SK-N-SH (cell line): ENCODE data around the gene VASN. TPM values are rescaled to one million over a fixed set of nuclear protein-coding genes. Genes with fewer than 3 reads are reported as not detected.

Experiments
- CTCF ChIA-PET: fragments of 300-600, 350-600 bp; formaldehyde crosslinking; extraction: SDS; loops from one replicate; lab custom pipeline; 2021; lab: Yijun Ruan, JAX
- POLR2A ChIA-PET: fragments of 350-600 bp; sonication (Branson Sonifier 250); formaldehyde crosslinking; extraction: SDS; loops from one replicate; lab custom pipeline; 2020; ENCODE audit warnings: antibody characterized with exemption, inconsistent platforms; lab: Yijun Ruan, JAX
- DNase-seq: peaks from one replicate; pipeline ENCODE4 v3.0.0; 2012
- H2AFZ ChIP-seq: fragments of 200-600 bp; sonication (generic); 2 replicates; pipeline ENCODE4 v1.8.1; 2016; ENCODE audit warnings: antibody characterized with exemption, mild to moderate bottlenecking, low read depth
- H3F3A ChIP-seq: fragments of 200-600 bp; sonication (generic); replicated peaks from 2 replicates; pipeline ENCODE3; 2016; ENCODE audit warnings: antibody characterized with exemption, mild to moderate bottlenecking; ENCODE audit not compliant: insufficient read depth
- H3K27ac ChIP-seq, 2 experiments: fragments of 200-500 bp in 1 of 2; fragments of 200-600 bp in 1 of 2; sonication (Bioruptor generic) in 1 of 2; sonication (generic), shearing (Covaris generic) in 1 of 2; 2 replicates each; pipeline versions ENCODE4 v1.5.1 to v1.6.1; 2014 to 2016; ENCODE audit warnings: low read depth in 2 of 2, inconsistent platforms in 1 of 2, low read length in 1 of 2, mild to moderate bottlenecking in 1 of 2, mixed read lengths in 1 of 2
- H3K27me3 ChIP-seq: fragments of 200-600 bp; sonication (generic), shearing (Covaris generic); 2 replicates; pipeline ENCODE4 v1.6.1; 2016; ENCODE audit warnings: mixed run types; ENCODE audit not compliant: insufficient read depth
- H3K36me3 ChIP-seq, 2 experiments: fragments of 200-500 bp in 1 of 2; fragments of 200-600 bp in 1 of 2; sonication (Bioruptor generic) in 1 of 2; sonication (generic) in 1 of 2; replicated peaks in 1 of 2; 2 replicates each; pipeline versions ENCODE3 to v1.5.1; 2014 to 2016; ENCODE audit warnings: low read length in 1 of 2, mild to moderate bottlenecking in 1 of 2; ENCODE audit not compliant: insufficient read depth in 2 of 2, control insufficient read depth in 1 of 2
- H3K4me1 ChIP-seq, 2 experiments: fragments of 200-500 bp in 1 of 2; fragments of 200-600 bp in 1 of 2; sonication (Bioruptor generic) in 1 of 2; sonication (generic), shearing (Covaris generic) in 1 of 2; 2 replicates each; pipeline versions ENCODE4 v1.5.1 to v1.6.1; 2014 to 2016; ENCODE audit warnings: low read depth in 1 of 2, low read length in 1 of 2, mixed run types in 1 of 2; ENCODE audit not compliant: insufficient read depth in 2 of 2, control insufficient read depth in 1 of 2
- H3K4me2 ChIP-seq: fragments of 200-600 bp; sonication (generic), shearing (Covaris generic); 2 replicates; pipeline ENCODE4 v1.6.1; 2017; ENCODE audit warnings: mixed run types
- H3K4me3 ChIP-seq, 2 experiments: fragments of 200-500 bp in 1 of 2; fragments of 200-600 bp in 1 of 2; sonication (Bioruptor generic) in 1 of 2; sonication (generic), shearing (Covaris generic) in 1 of 2; 2 replicates each; pipeline versions ENCODE4 v1.5.1 to v1.8.1; 2014 to 2016; ENCODE audit warnings: low read depth in 2 of 2, inconsistent platforms in 1 of 2, low read length in 1 of 2, mild to moderate bottlenecking in 1 of 2, mixed read lengths in 1 of 2, moderate library complexity in 1 of 2
- H3K79me2 ChIP-seq: fragments of 200-600 bp; sonication (generic); 2 replicates; pipeline ENCODE4 v1.8.1; 2017; ENCODE audit warnings: mild to moderate bottlenecking; ENCODE audit not compliant: insufficient read depth
- H3K9ac ChIP-seq: fragments of 200-600 bp; sonication (generic); 2 replicates; pipeline ENCODE4 v1.6.1; 2017; ENCODE audit warnings: mixed run types
- H3K9me2 ChIP-seq: fragments of 200-600 bp; sonication (generic); 2 replicates; pipeline ENCODE4 v1.6.1; 2017; ENCODE audit warnings: mixed run types
- H3K9me3 ChIP-seq: fragments of 200-600 bp; sonication (generic); 2 replicates; pipeline ENCODE4 v1.6.1; 2017; ENCODE audit warnings: mixed run types, mild to moderate bottlenecking, moderate library complexity
- H4K20me1 ChIP-seq: fragments of 200-600 bp; sonication (generic); 2 replicates; pipeline ENCODE4 v1.6.1; 2017; ENCODE audit warnings: mild to moderate bottlenecking, mixed run types; ENCODE audit not compliant: insufficient read depth
- EZH2phosphoT487 ChIP-seq: fragments of 200-600 bp; sonication (generic); IDR thresholded peaks from 2 replicates; pipeline ENCODE4 v1.6.1; 2017; ENCODE audit warnings: low read depth, mixed run types, mild to moderate bottlenecking, antibody characterized with exemption, moderate library complexity, borderline replicate concordance
- GATA2 ChIP-seq: sonication (generic); formaldehyde crosslinking; IDR thresholded peaks from 2 replicates; pipeline ENCODE4 v1.5.0; 2020; ENCODE audit warnings: mild to moderate bottlenecking, missing genetic modification reagents
- IRF3 ChIP-seq: fragments of 150-350 bp; IDR thresholded peaks from 2 replicates; pipeline ENCODE4 v1.6.1; 2016; ENCODE audit warnings: mild to moderate bottlenecking, low read depth, low read length
- JUND ChIP-seq: IDR thresholded peaks from 2 replicates; pipeline ENCODE4 v1.4.0; 2012
- MEF2A ChIP-seq: IDR thresholded peaks from 2 replicates; pipeline ENCODE4 v1.4.0; 2012; ENCODE audit warnings: low read depth, borderline replicate concordance
- RFX5 ChIP-seq: IDR thresholded peaks from 2 replicates; pipeline ENCODE4 v1.6.1; 2012; ENCODE audit warnings: mild to moderate bottlenecking, improper control_type of control experiment, low read length
- RXRA ChIP-seq: IDR thresholded peaks from 2 replicates; pipeline ENCODE4 v1.4.0; 2012; ENCODE audit warnings: low read depth, mild to moderate bottlenecking, borderline replicate concordance
- SMC3 ChIP-seq: IDR thresholded peaks from 2 replicates; pipeline ENCODE4 v1.6.1; 2012; ENCODE audit warnings: low read depth, low read length, improper control_type of control experiment
- TAF1 ChIP-seq: IDR thresholded peaks from 2 replicates; pipeline ENCODE4 v1.6.1; 2012; ENCODE audit warnings: low read depth, mild to moderate bottlenecking, low read length, moderate library complexity, borderline replicate concordance
- TCF12 ChIP-seq: IDR thresholded peaks from 2 replicates; pipeline ENCODE4 v1.4.0; 2012
- USF2 ChIP-seq: fragments of 150-350 bp; IDR thresholded peaks from 2 replicates; pipeline ENCODE4 v1.6.1; 2017; ENCODE audit warnings: antibody characterized with exemption, low read length, low read depth, borderline replicate concordance
- whole genome bisulfite sequencing: methylation state at CpG from one replicate; pipeline ENCODE4 v1.1.6; 2017; ENCODE audit warnings: low lambda C conversion rate; 5-methylcytosine and 5-hydroxymethylcytosine counted together
- polyA plus RNA-seq, 3 experiments: library from polyadenylated mRNA; depleted of rRNA; stranded (reverse); fragments of >200 nt; gene quantifications; 2 replicates each; pipeline ENCODE4 v1.2.3, GENCODE V29; 2012
- TF ChIP-seq, protein P1 (sequence below): IDR thresholded peaks from 2 replicates; pipeline ENCODE4; 2012
- TF ChIP-seq, protein P2 (sequence below): IDR thresholded peaks from 2 replicates; pipeline ENCODE4 v1.6.1; 2012; ENCODE audit warnings: mild to moderate bottlenecking, low read depth, low read length, moderate library complexity
- TF ChIP-seq, protein P3 (sequence below): IDR thresholded peaks from 2 replicates; pipeline ENCODE4 v1.4.0; 2012; ENCODE audit warnings: low read depth, borderline replicate concordance

VASN gene
- polyA plus RNA-seq, 1 of the 3 experiments (the other 2 are of a cell fraction), result 37.4 TPM

GRCh38 chr16:4340443-4340842, 31.2 kb upstream of the VASN start:
- no peak for DNase-seq
- no peak overlapping the region for H3K4me2 ChIP-seq
- 100% methylated on average over 2 of the region's 6 CpGs for WGBS
- H3K9ac ChIP-seq, result no peak overlapping the region
- no peaks in the 10 kb centered on the region for H3K9me3 ChIP-seq
- H3K79me2 ChIP-seq, result peaks cover 33% of the 10 kb centered on the region
- no peaks in the 10 kb centered on the region for H3K9me2 ChIP-seq
- H3K36me3 ChIP-seq, result peaks cover 0 to 40% of the 10 kb centered on the region in 2 experiments
- TF ChIP-seq, protein P1, sequence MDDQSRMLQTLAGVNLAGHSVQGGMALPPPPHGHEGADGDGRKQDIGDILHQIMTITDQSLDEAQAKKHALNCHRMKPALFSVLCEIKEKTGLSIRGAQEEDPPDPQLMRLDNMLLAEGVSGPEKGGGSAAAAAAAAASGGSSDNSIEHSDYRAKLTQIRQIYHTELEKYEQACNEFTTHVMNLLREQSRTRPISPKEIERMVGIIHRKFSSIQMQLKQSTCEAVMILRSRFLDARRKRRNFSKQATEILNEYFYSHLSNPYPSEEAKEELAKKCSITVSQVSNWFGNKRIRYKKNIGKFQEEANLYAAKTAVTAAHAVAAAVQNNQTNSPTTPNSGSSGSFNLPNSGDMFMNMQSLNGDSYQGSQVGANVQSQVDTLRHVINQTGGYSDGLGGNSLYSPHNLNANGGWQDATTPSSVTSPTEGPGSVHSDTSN, result no peak
- TF ChIP-seq IRF3, result no peak
- TF ChIP-seq EZH2phosphoT487, result no peak
- TF ChIP-seq, protein P2, sequence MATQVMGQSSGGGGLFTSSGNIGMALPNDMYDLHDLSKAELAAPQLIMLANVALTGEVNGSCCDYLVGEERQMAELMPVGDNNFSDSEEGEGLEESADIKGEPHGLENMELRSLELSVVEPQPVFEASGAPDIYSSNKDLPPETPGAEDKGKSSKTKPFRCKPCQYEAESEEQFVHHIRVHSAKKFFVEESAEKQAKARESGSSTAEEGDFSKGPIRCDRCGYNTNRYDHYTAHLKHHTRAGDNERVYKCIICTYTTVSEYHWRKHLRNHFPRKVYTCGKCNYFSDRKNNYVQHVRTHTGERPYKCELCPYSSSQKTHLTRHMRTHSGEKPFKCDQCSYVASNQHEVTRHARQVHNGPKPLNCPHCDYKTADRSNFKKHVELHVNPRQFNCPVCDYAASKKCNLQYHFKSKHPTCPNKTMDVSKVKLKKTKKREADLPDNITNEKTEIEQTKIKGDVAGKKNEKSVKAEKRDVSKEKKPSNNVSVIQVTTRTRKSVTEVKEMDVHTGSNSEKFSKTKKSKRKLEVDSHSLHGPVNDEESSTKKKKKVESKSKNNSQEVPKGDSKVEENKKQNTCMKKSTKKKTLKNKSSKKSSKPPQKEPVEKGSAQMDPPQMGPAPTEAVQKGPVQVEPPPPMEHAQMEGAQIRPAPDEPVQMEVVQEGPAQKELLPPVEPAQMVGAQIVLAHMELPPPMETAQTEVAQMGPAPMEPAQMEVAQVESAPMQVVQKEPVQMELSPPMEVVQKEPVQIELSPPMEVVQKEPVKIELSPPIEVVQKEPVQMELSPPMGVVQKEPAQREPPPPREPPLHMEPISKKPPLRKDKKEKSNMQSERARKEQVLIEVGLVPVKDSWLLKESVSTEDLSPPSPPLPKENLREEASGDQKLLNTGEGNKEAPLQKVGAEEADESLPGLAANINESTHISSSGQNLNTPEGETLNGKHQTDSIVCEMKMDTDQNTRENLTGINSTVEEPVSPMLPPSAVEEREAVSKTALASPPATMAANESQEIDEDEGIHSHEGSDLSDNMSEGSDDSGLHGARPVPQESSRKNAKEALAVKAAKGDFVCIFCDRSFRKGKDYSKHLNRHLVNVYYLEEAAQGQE, result no peak
- TF ChIP-seq RXRA, result no peak
- no peak for TF ChIP-seq TCF12
- no peak for TF ChIP-seq SMC3
- TF ChIP-seq GATA2, result no peak
- H4K20me1 ChIP-seq, result peaks cover 13% of the 10 kb centered on the region; the same call in 1 of the 2 replicates
- H3K27ac ChIP-seq, result no peak overlapping the region; a peak in 1 of 4 replicates
- CTCF ChIA-PET, result interaction anchor here (0.6 to 10.6 kb wide), 12 partner anchors 11 to 140 kb away, joined by 3 to 153 read pairs (median 4); partner anchors contain the start of gene PAM16
- peaks cover 0 to 21% of the 10 kb centered on the region in 2 experiments; a peak in 1 of 4 replicates for H3K4me1 ChIP-seq
- no peaks in the 10 kb centered on the region for H3K27me3 ChIP-seq
- POLR2A ChIA-PET, result interaction anchor here (0.7 to 1.4 kb wide), 2 partner anchors 10 to 12 kb away, joined by 4 to 5 read pairs; no protein-coding TSS in a partner anchor
- no peak overlapping the region for H3K4me3 ChIP-seq
- no peak overlapping the region for H2AFZ ChIP-seq
- peaks cover 3% of the 10 kb centered on the region for H3F3A ChIP-seq

DNA sequence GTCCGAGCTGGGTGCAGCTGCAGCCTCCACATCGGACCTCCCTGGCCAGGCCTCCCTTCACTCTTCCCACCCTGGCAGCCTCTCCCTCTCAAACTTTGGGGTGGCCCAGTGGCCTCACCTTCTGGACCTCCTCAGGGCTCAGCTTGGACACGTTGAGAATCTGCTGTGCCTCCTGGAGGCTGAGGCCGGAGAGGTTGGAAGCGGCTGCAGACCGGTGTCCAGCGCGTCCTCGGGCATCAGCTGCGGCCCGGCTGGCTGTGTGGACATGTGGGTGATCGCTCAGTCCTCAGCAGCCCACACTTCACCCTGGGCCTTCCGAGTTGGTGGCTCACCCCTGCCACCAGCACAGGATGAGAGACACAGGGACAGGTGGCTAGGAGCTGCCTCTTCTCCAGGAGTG, 30.4 kb upstream of the VASN start:
- Histone ChIP-seq H3K9me3 (no peaks in the 10 kb centered on the region), H3K27ac (no peak overlapping the region; a peak in 1 of 4 replicates), H3K4me3 (no peak overlapping the region), H4K20me1 (peaks cover 22% of the 10 kb centered on the region), H2AFZ (no peak overlapping the region), H3K9me2 (no peaks in the 10 kb centered on the region), H3K4me2 (no peak overlapping the region), H3K9ac (no peak overlapping the region), H3K4me1 (peaks cover 0 to 21% of the 10 kb centered on the region in 2 experiments; a peak in 1 of 4 replicates), H3K27me3 (no peaks in the 10 kb centered on the region), H3K79me2 (peaks cover 40% of the 10 kb centered on the region), H3K36me3 (peaks cover 0 to 33% of the 10 kb centered on the region in 2 experiments), H3F3A (no peaks in the 10 kb centered on the region)
- POLR2A ChIA-PET, result interaction anchor here (1.4 kb wide), 1 partner anchor 9 kb away, joined by 5 read pairs; no protein-coding TSS in a partner anchor
- CTCF ChIA-PET, result interaction anchor here (1.0 to 10.6 kb wide), 8 partner anchors 10 to 87 kb away, joined by 3 to 153 read pairs (median 10); partner anchors contain the start of gene PAM16
- no CpG with 5 or more reads among the region's 13 CpGs for WGBS
- no peak for DNase-seq
- TF ChIP-seq MEF2A, result no peak
- no peak for TF ChIP-seq EZH2phosphoT487
- no peak for TF ChIP-seq SMC3
- no peak for TF ChIP-seq JUND
- TF ChIP-seq, protein P3, sequence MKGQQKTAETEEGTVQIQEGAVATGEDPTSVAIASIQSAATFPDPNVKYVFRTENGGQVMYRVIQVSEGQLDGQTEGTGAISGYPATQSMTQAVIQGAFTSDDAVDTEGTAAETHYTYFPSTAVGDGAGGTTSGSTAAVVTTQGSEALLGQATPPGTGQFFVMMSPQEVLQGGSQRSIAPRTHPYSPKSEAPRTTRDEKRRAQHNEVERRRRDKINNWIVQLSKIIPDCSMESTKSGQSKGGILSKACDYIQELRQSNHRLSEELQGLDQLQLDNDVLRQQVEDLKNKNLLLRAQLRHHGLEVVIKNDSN, result no peak
- no peak for TF ChIP-seq RFX5
- no peak for TF ChIP-seq TAF1
- TF ChIP-seq USF2, result no peak
